SU-DHL-6 (cell line): Measurements from ENCODE around the gene VAV3.
A peak's percentile ranks its signal among the peaks of the same experiment; 100 is the strongest.

Experiments used
- H2AFZ ChIP-seq: fragments of 200-600 bp; sonication (generic); 2 replicates; pipeline ENCODE4 v1.6.1; 2014; ENCODE audit warnings: low read depth, mild to moderate bottlenecking, moderate library complexity, mixed read lengths, antibody characterized with exemption, low read length; ENCODE audit not compliant: severe bottlenecking
- H3F3A ChIP-seq: fragments of 200-600 bp; shearing (Covaris generic); 2 replicates; pipeline ENCODE4 v1.6.0; 2016; ENCODE audit warnings: antibody characterized with exemption, mild to moderate bottlenecking; ENCODE audit not compliant: insufficient read depth
- H3K27ac ChIP-seq: fragments of 200-600 bp; sonication (generic); 2 replicates; pipeline ENCODE4 v1.5.1; 2016; ENCODE audit warnings: low read depth, mild to moderate bottlenecking, low read length, moderate library complexity, mixed read lengths
- H3K27me3 ChIP-seq: fragments of 200-600 bp; sonication (generic), shearing (Covaris generic); 2 replicates; pipeline ENCODE4 v1.6.0; 2014; ENCODE audit warnings: mild to moderate bottlenecking, low read length
- H3K36me3 ChIP-seq: fragments of 200-600 bp; sonication (generic); 2 replicates; pipeline ENCODE4 v1.6.1; 2014; ENCODE audit warnings: mild to moderate bottlenecking, low read length, mixed read lengths
- H3K4me2 ChIP-seq: fragments of 300-600, 200-600 bp; shearing (Covaris generic), sonication (generic); 2 replicates; pipeline ENCODE4 v1.6.0; 2014; ENCODE audit warnings: low read length, low read depth, mild to moderate bottlenecking; ENCODE audit not compliant: poor library complexity, severe bottlenecking
- H3K4me3 ChIP-seq: fragments of 200-600 bp; sonication (generic); 2 replicates; pipeline ENCODE4 v1.5.1; 2014; ENCODE audit warnings: antibody characterized with exemption, low read length, mild to moderate bottlenecking, mixed read lengths; ENCODE audit not compliant: insufficient read depth, poor library complexity, severe bottlenecking
- H3K79me2 ChIP-seq: fragments of 200-600 bp; sonication (generic); 2 replicates; pipeline ENCODE4 v1.6.1; 2014; ENCODE audit warnings: mild to moderate bottlenecking, low read length, moderate library complexity; ENCODE audit not compliant: insufficient read depth
- H3K9ac ChIP-seq: fragments of 200-600 bp; sonication (generic); 2 replicates; pipeline ENCODE4 v1.7.0; 2014; ENCODE audit warnings: mild to moderate bottlenecking, low read length
- H3K9me2 ChIP-seq: fragments of 200-600 bp; sonication (generic); replicated peaks from 2 replicates; pipeline ENCODE4 v1.6.1; 2014; ENCODE audit warnings: low read length; ENCODE audit not compliant: insufficient read depth
- H3K9me3 ChIP-seq: fragments of 200-600 bp; sonication (generic); 2 replicates; pipeline ENCODE4 v1.6.1; 2014; ENCODE audit warnings: low read length, mixed read lengths; ENCODE audit not compliant: insufficient read depth
- H4K20me1 ChIP-seq: fragments of 200-600 bp; sonication (generic); 2 replicates; pipeline ENCODE4 v1.6.1; 2014; ENCODE audit warnings: low read depth, mild to moderate bottlenecking, antibody characterized with exemption, low read length, moderate library complexity, mixed read lengths
- EZH2phosphoT487 ChIP-seq: fragments of 200-600 bp; sonication (generic), shearing (Covaris generic); conservative IDR thresholded peaks from 2 replicates; pipeline ENCODE4 v1.6.1; 2018; ENCODE audit warnings: mild to moderate bottlenecking, antibody characterized with exemption, low read length, moderate library complexity, mixed read lengths
- TF ChIP-seq, protein P1 (sequence below): fragments of 200-600 bp; sonication (generic); IDR thresholded peaks from one replicate; pipeline ENCODE4 v1.5.1; 2017; ENCODE audit warnings: antibody characterized with exemption, mild to moderate bottlenecking, low read length, moderate library complexity; ENCODE audit not compliant: insufficient read depth, poor library complexity, severe bottlenecking

The VAV3 gene

DNA sequence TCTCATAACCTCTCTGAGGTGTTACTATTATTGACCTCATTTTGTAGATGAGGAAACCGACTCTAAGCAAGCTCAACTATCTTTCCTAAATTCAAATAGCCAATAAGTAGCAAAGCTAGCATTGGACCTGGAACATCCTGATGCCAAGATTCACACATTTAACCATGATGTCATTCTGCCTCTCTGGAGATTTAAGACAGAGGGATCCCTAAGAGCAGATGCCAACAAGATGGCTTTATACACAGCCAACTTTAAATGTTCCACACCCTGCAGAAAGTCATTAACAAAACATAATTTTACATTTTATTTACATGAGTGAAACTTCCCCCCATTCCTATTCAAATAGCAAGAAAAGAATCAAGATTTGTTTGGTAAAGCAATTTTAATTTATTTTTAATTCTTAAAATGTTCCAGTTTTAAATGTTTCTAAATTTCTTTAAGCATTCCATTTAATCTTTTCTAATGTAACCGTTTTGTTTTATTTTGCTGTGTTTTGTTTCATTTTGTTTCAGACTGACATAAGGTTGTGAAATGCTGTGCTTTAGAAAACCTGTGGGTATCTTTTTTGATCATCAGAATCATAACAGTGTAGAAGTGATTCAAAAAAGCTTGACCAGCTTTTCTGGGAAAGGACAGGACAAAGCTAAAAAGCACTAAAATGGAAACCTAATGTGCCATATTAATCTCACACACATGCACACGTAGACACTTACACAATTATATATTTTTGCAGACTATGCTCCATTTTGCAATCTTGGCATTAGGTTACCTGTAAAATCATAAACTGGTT, 7.6 kb upstream of the VAV3 start:
- no peak overlapping the region for H3K4me2 ChIP-seq
- no peaks in the 10 kb centered on the region for H4K20me1 ChIP-seq
- H3K9ac ChIP-seq = no peak overlapping the region
- H3F3A ChIP-seq = no peaks in the 10 kb centered on the region
- no peak overlapping the region for H3K27ac ChIP-seq
- no peak overlapping the region for H3K4me3 ChIP-seq
- H3K79me2 ChIP-seq = no peaks in the 10 kb centered on the region
- no peaks in the 10 kb centered on the region for H3K9me3 ChIP-seq
- H2AFZ ChIP-seq = no peak overlapping the region
- no peaks in the 10 kb centered on the region for H3K36me3 ChIP-seq
- TF ChIP-seq, protein P1, sequence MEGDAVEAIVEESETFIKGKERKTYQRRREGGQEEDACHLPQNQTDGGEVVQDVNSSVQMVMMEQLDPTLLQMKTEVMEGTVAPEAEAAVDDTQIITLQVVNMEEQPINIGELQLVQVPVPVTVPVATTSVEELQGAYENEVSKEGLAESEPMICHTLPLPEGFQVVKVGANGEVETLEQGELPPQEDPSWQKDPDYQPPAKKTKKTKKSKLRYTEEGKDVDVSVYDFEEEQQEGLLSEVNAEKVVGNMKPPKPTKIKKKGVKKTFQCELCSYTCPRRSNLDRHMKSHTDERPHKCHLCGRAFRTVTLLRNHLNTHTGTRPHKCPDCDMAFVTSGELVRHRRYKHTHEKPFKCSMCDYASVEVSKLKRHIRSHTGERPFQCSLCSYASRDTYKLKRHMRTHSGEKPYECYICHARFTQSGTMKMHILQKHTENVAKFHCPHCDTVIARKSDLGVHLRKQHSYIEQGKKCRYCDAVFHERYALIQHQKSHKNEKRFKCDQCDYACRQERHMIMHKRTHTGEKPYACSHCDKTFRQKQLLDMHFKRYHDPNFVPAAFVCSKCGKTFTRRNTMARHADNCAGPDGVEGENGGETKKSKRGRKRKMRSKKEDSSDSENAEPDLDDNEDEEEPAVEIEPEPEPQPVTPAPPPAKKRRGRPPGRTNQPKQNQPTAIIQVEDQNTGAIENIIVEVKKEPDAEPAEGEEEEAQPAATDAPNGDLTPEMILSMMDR = no peak
- no peaks in the 10 kb centered on the region for H3K9me2 ChIP-seq
- H3K27me3 ChIP-seq = no peaks in the 10 kb centered on the region

DNA sequence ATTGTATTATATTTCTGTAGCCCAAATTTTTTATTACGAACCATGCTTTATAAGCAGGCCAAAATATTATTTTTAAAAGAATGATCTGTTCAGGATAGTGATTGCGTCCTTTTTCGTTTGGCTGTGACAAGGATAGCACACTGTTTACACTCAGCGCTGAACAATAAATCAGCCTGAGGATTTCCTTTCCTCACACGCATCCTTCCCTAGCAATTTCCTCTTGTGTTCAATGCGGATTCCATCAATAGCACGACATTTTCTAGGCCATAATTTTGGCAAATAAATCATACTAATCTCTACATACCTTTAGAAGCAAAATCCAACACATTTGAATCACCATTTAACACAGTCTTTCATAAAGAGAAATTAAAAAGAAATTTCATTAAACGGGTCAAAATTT, 1.6 kb upstream of the VAV3 start:
- Histone ChIP-seq H3K27ac (no peak overlapping the region), H3K4me3 (no peak overlapping the region), H3K9ac (no peak overlapping the region), H3K9me2 (no peaks in the 10 kb centered on the region), H3K4me2 (no peak overlapping the region), H3K9me3 (no peaks in the 10 kb centered on the region), H3F3A (peaks cover 11% of the 10 kb centered on the region; the same call in 1 of the 2 replicates), H4K20me1 (no peaks in the 10 kb centered on the region; the same call in 1 of the 2 replicates), H3K36me3 (no peaks in the 10 kb centered on the region), H3K79me2 (no peaks in the 10 kb centered on the region), H3K27me3 (no peaks in the 10 kb centered on the region), H2AFZ (no peak overlapping the region)
- TF ChIP-seq, protein P1 = no peak
- no peak for TF ChIP-seq EZH2phosphoT487

DNA sequence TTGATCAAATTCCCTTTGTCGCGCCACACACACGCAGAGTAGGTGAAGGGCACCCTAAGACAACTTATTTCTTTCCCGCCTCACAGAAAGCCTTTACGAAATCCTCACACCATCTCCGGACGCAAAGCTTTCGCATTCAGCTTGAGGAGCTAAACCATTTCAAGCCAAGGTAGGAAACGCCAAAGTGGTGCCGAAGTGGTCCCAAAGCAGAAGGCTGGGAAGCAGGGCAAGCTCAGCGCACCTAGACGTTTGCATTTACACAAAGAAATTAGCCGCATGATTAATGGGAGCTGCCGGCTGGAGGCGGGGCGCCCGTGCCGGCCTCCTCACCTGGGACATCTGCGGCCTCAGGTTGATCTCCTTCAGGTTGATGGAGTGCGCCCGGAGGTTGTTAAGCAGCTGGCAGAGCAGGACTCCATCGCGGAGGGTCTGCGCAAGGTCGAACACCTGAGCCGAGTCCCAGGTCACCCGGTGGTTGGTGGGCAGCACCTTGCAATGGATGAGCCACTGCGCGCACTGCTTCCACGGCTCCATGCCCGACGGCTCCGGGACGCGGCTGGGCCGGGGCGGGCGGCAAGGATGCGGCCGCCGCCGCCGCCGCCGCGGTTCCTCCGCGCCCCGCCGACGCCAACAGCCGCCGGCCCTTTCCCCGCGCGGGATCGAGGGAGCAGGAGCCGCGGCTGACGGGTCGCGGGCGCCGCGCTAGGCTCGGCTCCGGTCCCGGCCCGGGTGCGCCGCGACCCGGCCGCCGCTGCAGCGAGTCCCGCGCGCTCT, 457 bp downstream of the VAV3 start:
- no peaks in the 10 kb centered on the region for H3K79me2 ChIP-seq
- no peaks in the 10 kb centered on the region; the same call in 1 of the 2 replicates for H4K20me1 ChIP-seq
- H3K9ac ChIP-seq = peak overlapping the region; percentile 42
- H3K27ac ChIP-seq = no peak overlapping the region
- H3K27me3 ChIP-seq = no peaks in the 10 kb centered on the region
- peak overlapping the region; percentile 88 for H3K4me2 ChIP-seq
- H2AFZ ChIP-seq = peak overlapping the region; percentile 86
- H3K36me3 ChIP-seq = no peaks in the 10 kb centered on the region
- TF ChIP-seq, protein P1 = no peak
- no peak for TF ChIP-seq EZH2phosphoT487
- H3K9me3 ChIP-seq = no peaks in the 10 kb centered on the region
- peak overlapping the region; percentile 90 for H3K4me3 ChIP-seq
- H3K9me2 ChIP-seq = no peaks in the 10 kb centered on the region
- H3F3A ChIP-seq = peaks cover 11% of the 10 kb centered on the region; the same call in 1 of the 2 replicates
